Measurements from ENCODE around the gene LTB.
A peak's percentile ranks its signal among the peaks of the same experiment; 100 is the strongest.
"Not testable (repeated sequence)": the region's sequence is repeated elsewhere in the genome, so short reads cannot be mapped to it uniquely, and the experiment has no call there.

Gene LTB

GRCh38 chr6:31609519-31610406 is 27.5 kb upstream of the LTB start:
- no peak for DNase-seq (ENCODE audit: low read depth in 2 of 2)

- no peak for DNase-seq (ENCODE audit: low read depth in 2 of 2)
Observed at GRCh38 chr6:31607317-31607716, 25.1 kb upstream of the LTB start.

- no peak for DNase-seq (ENCODE audit: low read depth in 2 of 2)
Observed at GRCh38 chr6:31597006-31597405, 14.8 kb upstream of the LTB start.

- DNase-seq (ENCODE audit: low read depth in 2 of 2): no peak
Observed at GRCh38 chr6:31592396-31592771, 10.2 kb upstream of the LTB start.

GRCh38 chr6:31590691-31591090 is 8.5 kb upstream of the LTB start:
- not testable (repeated sequence) for DNase-seq (ENCODE audit: low read depth in 2 of 2)

- no peak for DNase-seq (ENCODE audit: low read depth in 2 of 2)
Observed at GRCh38 chr6:31588871-31589650, 6.8 kb upstream of the LTB start.

- no peak for DNase-seq (ENCODE audit: low read depth in 2 of 2)
Observed at GRCh38 chr6:31587791-31588777, 5.9 kb upstream of the LTB start.

- DNase-seq (ENCODE audit: low read depth in 2 of 2): no peak
Observed at GRCh38 chr6:31586599-31587281, 4.5 kb upstream of the LTB start.

- no peak for DNase-seq (ENCODE audit: low read depth in 2 of 2)
Observed at GRCh38 chr6:31586008-31586407, 3.8 kb upstream of the LTB start, which contains the start of gene LST1. Gene LST1 (plus strand): TSS chr6:31586277. CDS start chr6:31587300, 1,023 bp downstream.

GRCh38 chr6:31585491-31585890 is 3.3 kb upstream of the LTB start:
- no peak for DNase-seq (ENCODE audit: low read depth in 2 of 2)

- no peak for DNase-seq (ENCODE audit: low read depth in 2 of 2)
Observed at GRCh38 chr6:31581434-31582229, 592 bp downstream of the LTB start.

GRCh38 chr6:31580807-31581433 is 1.3 kb downstream of the LTB start:
- DNase-seq (ENCODE audit: low read depth in 2 of 2): peak; percentile 83 to 85

- no peak for DNase-seq (ENCODE audit: low read depth in 2 of 2)
Observed at GRCh38 chr6:31580438-31580740, 1.8 kb downstream of the LTB start.

- no peak for DNase-seq (ENCODE audit: low read depth in 2 of 2)
Observed at GRCh38 chr6:31579546-31580437, 2.4 kb downstream of the LTB start.

GRCh38 chr6:31579119-31579505 is 3.1 kb downstream of the LTB start:
- DNase-seq (ENCODE audit: low read depth in 2 of 2): no peak

GRCh38 chr6:31578184-31579118 is 3.8 kb downstream of the LTB start:
- no peak for DNase-seq (ENCODE audit: low read depth in 2 of 2)

- no peak for DNase-seq (ENCODE audit: low read depth in 2 of 2)
Observed at GRCh38 chr6:31577579-31577966, 4.7 kb downstream of the LTB start.

Measured in stimulated activated CD8-positive, alpha-beta memory T cell treated with anti-CD3 and anti-CD28 coated beads, Interleukin-2, amount 100 ng/mL, for 1 hour (primary cell).